Cardiac muscle cell (in vitro differentiated cells and primary cell): ENCODE data around the gene NAGS. TPM values are rescaled to one million over a fixed set of nuclear protein-coding genes. Genes with fewer than 3 reads are reported as not detected.
"Not testable (repeated sequence)": the region's sequence is repeated elsewhere in the genome, so short reads cannot be mapped to it uniquely, and the experiment has no call there.

Experiments
- DNase-seq, 2 donors: peaks; one replicate each; pipeline versions ENCODE4 v3.0.0 to v3.0.0-alpha.2; 2010 to 2017; ENCODE audit warnings: low read depth in 1 of 2, low spot score in 1 of 2
- H3K27ac ChIP-seq: fragments of 200-600 bp; sonication (generic); 2 replicates; pipeline ENCODE4 v1.5.1; 2016
- H3K27me3 ChIP-seq: fragments of 200-600 bp; sonication (generic); 2 replicates; pipeline ENCODE4 v1.6.0; 2016; ENCODE audit warnings: control low read depth
- H3K36me3 ChIP-seq: fragments of 200-600 bp; sonication (generic); 2 replicates; pipeline ENCODE4 v1.5.1; 2016; ENCODE audit warnings: control low read depth
- H3K4me1 ChIP-seq: fragments of 200-600 bp; sonication (generic); 2 replicates; pipeline ENCODE4 v1.8.1; 2017; ENCODE audit warnings: low read depth, mild to moderate bottlenecking, mixed run types
- H3K4me3 ChIP-seq: fragments of 200-600 bp; sonication (generic); 2 replicates; pipeline ENCODE4 v1.5.1; 2016; ENCODE audit warnings: mild to moderate bottlenecking
- H3K9me3 ChIP-seq: fragments of 200-600 bp; sonication (generic); 2 replicates; pipeline ENCODE4 v1.5.1; 2017; ENCODE audit warnings: low read depth, mild to moderate bottlenecking, control low read depth
- CTCF ChIP-seq: IDR thresholded peaks from 2 replicates; pipeline ENCODE4 v1.5.1; 2012; ENCODE audit warnings: low read depth, mild to moderate bottlenecking, low read length
- polyA plus RNA-seq: library from polyadenylated mRNA; unstranded; fragments of >200 nt; fragmentation: Nextera tagmentation; extraction: Ambion mirVana; gene quantifications from 2 replicates; pipeline ENCODE4 v1.2.1, GENCODE V29; 2016
- total RNA-seq: library from RNA; depleted of rRNA; stranded (reverse); fragments of >200 nt; gene quantifications from 2 replicates; pipeline ENCODE4 v1.2.3, GENCODE V29; 2016

Gene NAGS
- total and polyA plus RNA-seq, 2 experiments from 2014 or later, result 5.1 to 6.1 TPM

- Histone ChIP-seq H3K36me3 (no peaks in the 10 kb centered on the region), H3K4me1 (peaks cover 16% of the 10 kb centered on the region), H3K9me3 (no peaks in the 10 kb centered on the region), H3K4me3 (no peak overlapping the region), H3K27ac (no peak overlapping the region), H3K27me3 (no peaks in the 10 kb centered on the region)
- TF ChIP-seq CTCF, result no peak
- no peak for DNase-seq
Observed at GRCh38 chr17:44012874-44013273, 8.5 kb downstream of the NAGS start.

- no peak for TF ChIP-seq CTCF
- peak overlapping the region; percentile 92 for H3K27ac ChIP-seq
- peak in 1 of 2 donors; percentile 65 for DNase-seq
Observed at GRCh38 chr17:44014133-44014436, 9.7 kb downstream of the NAGS start.

GRCh38 chr17:44014437-44015172 lies 10.2 kb downstream of the NAGS start, which contains the start of gene TMEM101:
TSS of gene TMEM101 (minus strand) at chr17:44014963. CDS start at chr17:44014952, 11 bp downstream.
- no peak for TF ChIP-seq CTCF
- Histone ChIP-seq H3K27me3 (no peaks in the 10 kb centered on the region), H3K36me3 (peaks cover 2% of the 10 kb centered on the region), H3K4me1 (peaks cover 14% of the 10 kb centered on the region), H3K9me3 (no peaks in the 10 kb centered on the region), H3K4me3 (peak within 1 kb of the TSS; percentile 76), H3K27ac (peak within 1 kb of the TSS; percentile 92)
- DNase-seq, result peak; percentile 93 to 97

More at GRCh38 chr17:44014133-44014436, 9.7 kb downstream of the NAGS start:
- Histone ChIP-seq H3K4me1 (peaks cover 14% of the 10 kb centered on the region), H3K36me3 (no peaks in the 10 kb centered on the region), H3K27me3 (no peaks in the 10 kb centered on the region), H3K9me3 (no peaks in the 10 kb centered on the region), H3K4me3 (peak overlapping the region; percentile 76)

- H3K4me1 ChIP-seq, H3K9me3 ChIP-seq, H3K27ac ChIP-seq, H3K4me3 ChIP-seq, DNase-seq, H3K27me3 ChIP-seq: not testable (repeated sequence)
- peaks cover 14% of the 10 kb centered on the region for H3K36me3 ChIP-seq
Observed at GRCh38 chr17:44021227-44021626, 16.8 kb downstream of the NAGS start.

- Histone ChIP-seq H3K4me1 (no peaks in the 10 kb centered on the region), H3K4me3 (no peak overlapping the region), H3K9me3 (no peaks in the 10 kb centered on the region), H3K36me3 (peaks cover 14% of the 10 kb centered on the region), H3K27ac (no peak overlapping the region), H3K27me3 (no peaks in the 10 kb centered on the region)
- TF ChIP-seq CTCF, result no peak
- DNase-seq, result no peak
Observed at GRCh38 chr17:44022246-44022645, 17.8 kb downstream of the NAGS start.

- Histone ChIP-seq H3K9me3 (no peaks in the 10 kb centered on the region), H3K27me3 (no peaks in the 10 kb centered on the region), H3K27ac (peak overlapping the region; percentile 6), H3K4me1 (no peaks in the 10 kb centered on the region), H3K4me3 (no peak overlapping the region), H3K36me3 (peaks cover 14% of the 10 kb centered on the region)
- DNase-seq, result no peak
- no peak for TF ChIP-seq CTCF
Observed at GRCh38 chr17:44023545-44024270, 19.3 kb downstream of the NAGS start.
